SK-N-MC (cell line): ENCODE results near the gene DDX31.

Experiments
- EZH2 ChIP-seq: fragments of 200-600 bp; sonication (generic); IDR thresholded peaks from one replicate; pipeline ENCODE4 v1.6.1; 2017; ENCODE audit warnings: antibody characterized with exemption
- FOXP2 ChIP-seq: optimal IDR thresholded peaks from 2 replicates; pipeline ENCODE3; 2011; ENCODE audit warnings: mild to moderate bottlenecking, moderate library complexity; ENCODE audit not compliant: insufficient read depth; ENCODE audit errors: extremely low read length, control extremely low read depth
- POLR2AphosphoS5 ChIP-seq: IDR thresholded peaks from 2 replicates; pipeline ENCODE4 v1.6.1; 2012; ENCODE audit warnings: mild to moderate bottlenecking, low read depth, low read length, borderline replicate concordance

DNA sequence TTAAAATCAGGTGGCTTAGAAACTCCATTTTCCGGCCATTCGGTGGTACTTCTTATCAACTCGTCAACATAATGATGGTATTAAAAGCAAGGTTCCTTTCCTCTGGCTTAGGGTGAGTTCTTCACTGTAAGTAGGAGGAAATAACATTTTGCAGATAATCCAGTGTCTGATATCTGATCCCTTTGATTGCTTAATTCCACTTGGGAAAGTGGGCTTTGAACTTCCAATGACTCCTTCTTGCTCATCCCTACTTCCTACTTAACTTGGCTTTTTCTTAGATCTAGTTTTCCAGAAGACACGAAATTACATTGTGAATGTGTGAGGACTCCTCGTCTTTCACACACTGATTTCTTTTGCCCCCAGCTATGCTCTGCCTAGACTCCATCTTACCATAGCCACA, 31.5 kb downstream of the DDX31 start:
- no peak for TF ChIP-seq POLR2AphosphoS5
- TF ChIP-seq EZH2, result no peak
- no peak for TF ChIP-seq FOXP2
